Ectodermal cell (in vitro differentiated cells): Measurements from ENCODE around the gene CRTC1.
A peak's percentile ranks its signal among the peaks of the same experiment; 100 is the strongest.

Experiments used
- H3K27ac ChIP-seq: 2 replicates; pipeline ENCODE4 v1.7.0; 2013; ENCODE audit warnings: mild to moderate bottlenecking, low read depth, low read length; ENCODE audit not compliant: insufficient read depth, poor library complexity, severe bottlenecking
- H3K27me3 ChIP-seq: 2 replicates; pipeline ENCODE4 v1.7.0; 2013; ENCODE audit warnings: mild to moderate bottlenecking, low read length; ENCODE audit not compliant: insufficient read depth, control insufficient read depth, poor library complexity, severe bottlenecking
- H3K36me3 ChIP-seq: one replicate; pipeline ENCODE4 v1.7.0; 2013; ENCODE audit warnings: low read length; ENCODE audit not compliant: control insufficient read depth, insufficient read depth
- H3K4me1 ChIP-seq: one replicate; pipeline ENCODE4 v1.7.0; 2013; ENCODE audit warnings: low read length; ENCODE audit not compliant: control insufficient read depth, insufficient read depth
- H3K4me3 ChIP-seq: 2 replicates; pipeline ENCODE4 v1.7.0; 2013; ENCODE audit warnings: low read depth, low read length, control low read depth; ENCODE audit not compliant: insufficient read depth
- H3K9me3 ChIP-seq: 2 replicates; pipeline ENCODE4 v1.7.0; 2013; ENCODE audit warnings: mild to moderate bottlenecking, low read length, moderate library complexity; ENCODE audit not compliant: control insufficient read depth
- WGBS, 2 experiments: methylation state at CpG; one replicate each; pipeline ENCODE4 v1.1.7; 2013; ENCODE audit warnings: missing lambda C conversion rate in 2 of 2; 5-methylcytosine and 5-hydroxymethylcytosine counted together

Gene CRTC1

GRCh38 chr19:18683958-18684641 is 620 bp downstream of the CRTC1 start:
- Histone ChIP-seq H3K27me3 (no peaks in the 10 kb centered on the region), H3K4me3 (peak overlapping the region; percentile 55), H3K4me1 (peaks cover 9% of the 10 kb centered on the region), H3K9me3 (no peaks in the 10 kb centered on the region), H3K36me3 (no peaks in the 10 kb centered on the region), H3K27ac (no peak overlapping the region)
- 25 to 27% methylated on average over 16 of the region's 16 CpGs for WGBS, 2 experiments

GRCh38 chr19:18684642-18684993 is 1.1 kb downstream of the CRTC1 start:
- WGBS, 2 experiments = 88 to 92% methylated on average over 3 of the region's 3 CpGs
- no peaks in the 10 kb centered on the region for H3K36me3 ChIP-seq
- no peaks in the 10 kb centered on the region for H3K9me3 ChIP-seq

GRCh38 chr19:18685597-18686190 is 2.2 kb downstream of the CRTC1 start:
- H3K4me1 ChIP-seq = peaks cover 9% of the 10 kb centered on the region
- no peaks in the 10 kb centered on the region for H3K36me3 ChIP-seq
- no peaks in the 10 kb centered on the region for H3K9me3 ChIP-seq
- 95 to 97% methylated on average over 4 to 5 of the region's 5 CpGs for WGBS, 2 experiments
- no peak overlapping the region for H3K27ac ChIP-seq
- H3K4me3 ChIP-seq = no peak overlapping the region
- H3K27me3 ChIP-seq = no peaks in the 10 kb centered on the region

More at GRCh38 chr19:18684642-18684993, 1.1 kb downstream of the CRTC1 start:
- Histone ChIP-seq H3K27ac (no peak overlapping the region), H3K4me1 (peaks cover 9% of the 10 kb centered on the region), H3K4me3 (peak overlapping the region; percentile 55), H3K27me3 (no peaks in the 10 kb centered on the region)

GRCh38 chr19:18687740-18688465 is 4.4 kb downstream of the CRTC1 start:
- Histone ChIP-seq H3K36me3 (no peaks in the 10 kb centered on the region), H3K27ac (no peak overlapping the region), H3K9me3 (no peaks in the 10 kb centered on the region), H3K4me1 (peaks cover 9% of the 10 kb centered on the region), H3K27me3 (no peaks in the 10 kb centered on the region), H3K4me3 (no peak overlapping the region)
- WGBS, 2 experiments = 95% methylated on average over 16 of the region's 16 CpGs

GRCh38 chr19:18696023-18696422 is 12.5 kb downstream of the CRTC1 start:
- Histone ChIP-seq H3K9me3 (no peaks in the 10 kb centered on the region), H3K4me1 (peaks cover 12% of the 10 kb centered on the region), H3K36me3 (no peaks in the 10 kb centered on the region), H3K27ac (no peak overlapping the region), H3K27me3 (no peaks in the 10 kb centered on the region), H3K4me3 (no peak overlapping the region)
- 95 to 96% methylated on average over 12 of the region's 12 CpGs for WGBS, 2 experiments

- 93 to 94% methylated on average over 3 of the region's 3 CpGs for WGBS, 2 experiments
- Histone ChIP-seq H3K4me3 (no peak overlapping the region), H3K27me3 (no peaks in the 10 kb centered on the region), H3K9me3 (no peaks in the 10 kb centered on the region), H3K4me1 (peaks cover 13% of the 10 kb centered on the region), H3K36me3 (no peaks in the 10 kb centered on the region), H3K27ac (no peak overlapping the region)
Measured at GRCh38 chr19:18697680-18698079, 14.2 kb downstream of the CRTC1 start.

- no peaks in the 10 kb centered on the region for H3K27me3 ChIP-seq
- no peak overlapping the region for H3K4me3 ChIP-seq
- no peaks in the 10 kb centered on the region for H3K36me3 ChIP-seq
- peaks cover 13% of the 10 kb centered on the region for H3K4me1 ChIP-seq
- 94 to 95% methylated on average over 18 of the region's 18 CpGs for WGBS, 2 experiments
- no peak overlapping the region for H3K27ac ChIP-seq
- H3K9me3 ChIP-seq = no peaks in the 10 kb centered on the region
Measured at GRCh38 chr19:18698321-18699167, 15.1 kb downstream of the CRTC1 start.

- WGBS, 2 experiments = 75 to 80% methylated on average over 14 of the region's 14 CpGs
- Histone ChIP-seq H3K27ac (no peak overlapping the region), H3K4me3 (no peak overlapping the region), H3K27me3 (no peaks in the 10 kb centered on the region), H3K4me1 (peaks cover 13% of the 10 kb centered on the region), H3K36me3 (no peaks in the 10 kb centered on the region), H3K9me3 (no peaks in the 10 kb centered on the region)
Measured at GRCh38 chr19:18699403-18700054, 16.0 kb downstream of the CRTC1 start.

- H3K4me1 ChIP-seq = peaks cover 13% of the 10 kb centered on the region
- no peaks in the 10 kb centered on the region for H3K36me3 ChIP-seq
- no peaks in the 10 kb centered on the region for H3K9me3 ChIP-seq
- peak overlapping the region; percentile 55 for H3K27ac ChIP-seq
- no peaks in the 10 kb centered on the region for H3K27me3 ChIP-seq
- 5 to 6% methylated on average over 35 of the region's 35 CpGs for WGBS, 2 experiments
- H3K4me3 ChIP-seq = peak overlapping the region; percentile 24
Measured at GRCh38 chr19:18700501-18701249, 17.2 kb downstream of the CRTC1 start.
